Neuronal stem cell (in vitro differentiated cells): ENCODE measurements around the gene PNMA1.
A peak's percentile ranks its signal among the peaks of the same experiment; 100 is the strongest.

Source experiments
- DNase-seq: peaks from one replicate; pipeline ENCODE4 v3.0.0-alpha.2; 2013; ENCODE audit warnings: low spot score
- H2AFZ ChIP-seq: one replicate; pipeline ENCODE4 v1.6.1; 2013; ENCODE audit warnings: mild to moderate bottlenecking, low read length, inconsistent platforms
- H2AK5ac ChIP-seq: 2 replicates; pipeline ENCODE4 v1.6.1; 2013; ENCODE audit warnings: low read depth, mild to moderate bottlenecking, inconsistent platforms, low read length, moderate library complexity, mixed read lengths
- H2BK120ac ChIP-seq: 2 replicates; pipeline ENCODE4 v1.6.1; 2013; ENCODE audit warnings: low read depth, mild to moderate bottlenecking, inconsistent platforms, low read length, moderate library complexity, mixed read lengths
- H2BK12ac ChIP-seq: one replicate; pipeline ENCODE4 v1.6.1; 2013; ENCODE audit warnings: low read length, inconsistent platforms
- H2BK15ac ChIP-seq: 2 replicates; pipeline ENCODE4 v1.6.1; 2013; ENCODE audit warnings: mild to moderate bottlenecking, low read length, inconsistent platforms, mixed read lengths
- H2BK5ac ChIP-seq: one replicate; pipeline ENCODE4 v1.6.1; 2013; ENCODE audit warnings: inconsistent platforms, mild to moderate bottlenecking, low read length, moderate library complexity
- H3K14ac ChIP-seq: one replicate; pipeline ENCODE4 v1.6.1; 2013; ENCODE audit warnings: low read length, inconsistent platforms
- H3K18ac ChIP-seq: 2 replicates; pipeline ENCODE4 v1.6.1; 2013; ENCODE audit warnings: low read length, inconsistent platforms
- H3K23ac ChIP-seq: 2 replicates; pipeline ENCODE4 v1.6.1; 2013; ENCODE audit warnings: low read depth, mild to moderate bottlenecking, mixed read lengths, low read length, inconsistent platforms; ENCODE audit not compliant: poor library complexity
- H3K27ac ChIP-seq: replicated peaks from 3 replicates; pipeline ENCODE4 v1.5.1; 2013; ENCODE audit warnings: low read length, inconsistent platforms
- H3K27me3 ChIP-seq, 3 experiments: 2 replicates each; pipeline ENCODE4 v1.6.1; 2013; ENCODE audit warnings: low read length in 3 of 3, mild to moderate bottlenecking in 2 of 3, inconsistent platforms in 1 of 3, low read depth in 1 of 3, mixed read lengths in 1 of 3, moderate library complexity in 1 of 3; ENCODE audit not compliant: control insufficient read depth in 3 of 3, insufficient read depth in 3 of 3
- H3K36me3 ChIP-seq, 2 donors: replicated peaks in 1 of 2; 2 replicates each; pipeline ENCODE4 v1.6.1; 2013; ENCODE audit warnings: low read length in 2 of 2; ENCODE audit not compliant: control insufficient read depth in 2 of 2, insufficient read depth in 2 of 2
- H3K4ac ChIP-seq: 2 replicates; pipeline ENCODE4 v1.6.1; 2013; ENCODE audit warnings: inconsistent platforms, mild to moderate bottlenecking, low read length, moderate library complexity
- H3K4me1 ChIP-seq, 2 donors: 1 replicate in 1 of 2; 2 replicates in 1 of 2; pipeline ENCODE4 v1.6.1; 2013; ENCODE audit warnings: low read length in 2 of 2, low read depth in 1 of 2; ENCODE audit not compliant: control insufficient read depth in 2 of 2, insufficient read depth in 1 of 2
- H3K4me2 ChIP-seq: one replicate; pipeline ENCODE4 v1.6.1; 2013; ENCODE audit warnings: mild to moderate bottlenecking, low read length, inconsistent platforms; ENCODE audit not compliant: insufficient read depth, poor library complexity, severe bottlenecking
- H3K4me3 ChIP-seq, 2 donors: 2 replicates each; pipeline ENCODE4 v1.5.1; 2013; ENCODE audit warnings: low read length in 2 of 2, mild to moderate bottlenecking in 2 of 2, inconsistent platforms in 1 of 2, moderate library complexity in 1 of 2
- H3K79me1 ChIP-seq: one replicate; pipeline ENCODE4 v1.6.1; 2013; ENCODE audit warnings: low read depth, mild to moderate bottlenecking, inconsistent platforms, low read length, moderate library complexity
- H3K9ac ChIP-seq: one replicate; pipeline ENCODE4 v1.6.1; 2013; ENCODE audit warnings: mild to moderate bottlenecking, low read depth, low read length, inconsistent platforms; ENCODE audit not compliant: poor library complexity
- H3K9me3 ChIP-seq, 2 donors: replicated peaks in 1 of 2; 2 replicates each; pipeline versions ENCODE3 to v1.6.1; 2013; ENCODE audit warnings: low read length in 2 of 2, mild to moderate bottlenecking in 2 of 2, inconsistent platforms in 1 of 2, low read depth in 1 of 2, mixed read lengths in 1 of 2, moderate library complexity in 1 of 2; ENCODE audit not compliant: control insufficient read depth in 2 of 2, insufficient read depth in 1 of 2
- H4K8ac ChIP-seq: one replicate; pipeline ENCODE4 v1.6.1; 2013; ENCODE audit warnings: low read depth, mild to moderate bottlenecking, inconsistent platforms, low read length, moderate library complexity
- H4K91ac ChIP-seq: one replicate; pipeline ENCODE4 v1.6.1; 2013; ENCODE audit warnings: low read length, low read depth, mild to moderate bottlenecking, inconsistent platforms; ENCODE audit not compliant: poor library complexity
- WGBS, 2 donors: extraction: QIAGEN DNeasy Blood & Tissue Kit; methylation state at CpG; one replicate each; pipeline ENCODE4 v1.1.7; 2013; ENCODE audit warnings: missing lambda C conversion rate in 2 of 2, mixed read lengths in 1 of 2; ENCODE audit not compliant: insufficient read length in 2 of 2, insufficient replicate concordance in 1 of 2; ENCODE audit errors: extremely low coverage in 2 of 2; 5-methylcytosine and 5-hydroxymethylcytosine counted together

Gene PNMA1

DNA sequence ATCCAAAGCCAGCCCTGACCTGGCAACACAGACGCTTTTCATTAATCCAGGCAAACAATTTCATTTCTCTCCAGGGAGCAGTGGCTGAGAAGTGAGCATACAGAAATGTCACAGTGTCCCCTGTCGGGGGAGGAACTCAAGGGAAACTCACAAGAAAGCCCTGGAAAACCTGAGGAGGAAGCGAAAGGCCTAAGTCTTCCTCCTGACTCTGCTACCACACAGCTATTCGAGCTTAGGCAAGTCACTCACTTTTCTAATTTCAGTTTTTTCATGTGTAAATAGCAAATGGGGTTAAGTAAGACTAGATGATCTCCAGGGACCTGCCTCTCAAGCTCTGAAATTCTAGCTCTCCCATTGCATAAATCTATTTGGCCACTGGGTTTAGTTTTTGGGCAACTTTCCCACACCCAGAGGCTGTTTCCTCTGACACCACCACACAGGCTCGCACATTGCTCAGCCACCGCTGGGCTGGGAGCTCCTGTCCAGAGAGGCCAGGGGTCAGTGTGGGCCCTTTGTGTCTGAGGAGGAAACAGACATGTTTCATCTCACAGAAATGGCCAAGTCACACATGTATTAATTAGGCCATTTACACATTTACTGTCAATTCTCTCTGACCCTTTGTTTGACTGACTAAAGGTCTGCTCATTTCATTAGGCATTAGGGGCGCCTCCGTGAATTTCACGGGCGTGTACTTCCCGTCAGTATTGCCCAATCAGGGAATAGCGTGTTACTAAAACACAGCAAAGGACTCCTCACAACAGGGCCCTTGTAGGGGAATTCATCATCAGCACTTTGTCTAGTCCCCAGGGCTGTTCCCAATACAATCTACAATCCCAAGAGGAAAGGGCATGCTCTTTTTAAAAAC lies 9.8 kb upstream of the PNMA1 start:
- H3K27me3 ChIP-seq = no peaks in the 10 kb centered on the region
- H3K9me3 ChIP-seq = no peaks in the 10 kb centered on the region
- H3K4me2 ChIP-seq = no peak overlapping the region
- H3K4me3 ChIP-seq = no peak overlapping the region
- H2AK5ac ChIP-seq = no peak overlapping the region
- peaks cover 14 to 84% of the 10 kb centered on the region in 2 donors for H3K36me3 ChIP-seq
- WGBS, 2 donors = no CpG with 5 or more reads among the region's 12 CpGs
- no peak overlapping the region for H3K14ac ChIP-seq
- no peak overlapping the region for H2BK15ac ChIP-seq
- H3K18ac ChIP-seq = no peak overlapping the region
- no peak overlapping the region for H4K91ac ChIP-seq
- no peak overlapping the region for H3K4ac ChIP-seq
- H2BK12ac ChIP-seq = no peak overlapping the region
- no peak overlapping the region for H4K8ac ChIP-seq
- no peak for DNase-seq
- H3K79me1 ChIP-seq = no peaks in the 10 kb centered on the region
- no peak overlapping the region for H2BK120ac ChIP-seq
- H3K9ac ChIP-seq = no peak overlapping the region
- no peak overlapping the region for H2BK5ac ChIP-seq
- H3K23ac ChIP-seq = no peak overlapping the region
- H3K27ac ChIP-seq = no peak overlapping the region
- peaks cover 11 to 17% of the 10 kb centered on the region in 2 donors for H3K4me1 ChIP-seq
- H2AFZ ChIP-seq = peak overlapping the region; percentile 75

DNA sequence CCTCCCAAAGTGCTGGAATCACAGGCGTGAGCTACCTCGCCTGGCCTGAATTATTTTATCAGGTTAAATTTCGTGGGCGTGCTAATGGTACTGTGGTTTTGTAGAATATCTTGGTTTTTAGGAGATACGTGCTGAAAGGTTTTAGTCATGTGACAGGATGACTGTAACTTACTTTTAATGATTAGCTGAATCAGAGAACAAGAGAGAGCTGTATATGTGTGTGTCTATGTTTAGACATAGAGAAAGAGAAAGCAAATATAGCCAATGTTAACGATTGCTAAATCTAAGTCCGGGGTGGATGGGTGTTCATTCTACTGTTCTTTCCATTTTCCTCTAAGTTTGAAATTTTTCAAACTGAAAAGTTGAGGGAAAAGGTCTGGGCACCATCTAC lies 9.2 kb upstream of the PNMA1 start:
- Histone ChIP-seq H2BK12ac (no peak overlapping the region), H2BK5ac (no peak overlapping the region), H3K27ac (no peak overlapping the region), H4K8ac (no peak overlapping the region), H3K9ac (no peak overlapping the region), H2AFZ (no peak overlapping the region), H2AK5ac (no peak overlapping the region), H4K91ac (no peak overlapping the region), H3K4me1 (peaks cover 9 to 14% of the 10 kb centered on the region in 2 donors), H3K18ac (no peak overlapping the region), H3K23ac (no peak overlapping the region), H3K79me1 (no peaks in the 10 kb centered on the region), H3K4me3 (no peak overlapping the region), H3K4me2 (no peak overlapping the region), H2BK15ac (no peak overlapping the region), H3K9me3 (no peaks in the 10 kb centered on the region), H2BK120ac (no peak overlapping the region), H3K36me3 (peaks cover 14 to 82% of the 10 kb centered on the region in 2 donors), H3K14ac (no peak overlapping the region), H3K4ac (no peak overlapping the region), H3K27me3 (no peaks in the 10 kb centered on the region)
- DNase-seq = no peak
- no CpG with 5 or more reads among the region's 7 CpGs for WGBS, 2 donors

DNA sequence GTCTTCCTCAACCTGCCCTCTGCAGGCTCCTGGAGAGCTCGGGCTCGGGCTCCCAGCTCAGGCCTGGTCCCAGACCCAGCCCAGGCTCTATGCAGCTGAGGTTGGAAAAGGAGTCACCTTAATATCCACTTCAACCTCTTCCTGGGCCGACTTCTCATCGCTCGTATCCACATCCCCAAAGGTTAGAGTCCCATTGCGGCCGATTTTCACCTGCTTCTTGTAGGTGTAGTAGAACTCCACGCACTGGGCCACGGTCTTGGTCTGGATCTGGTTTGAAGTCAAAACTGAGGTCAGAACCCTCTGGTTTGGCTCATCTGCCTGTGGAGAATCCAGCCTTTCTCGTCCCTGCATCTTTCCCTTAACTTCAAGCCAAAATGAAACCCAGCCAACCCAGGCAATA lies 8.4 kb upstream of the PNMA1 start:
- Histone ChIP-seq H3K27ac (no peak overlapping the region), H2AFZ (no peak overlapping the region), H4K8ac (no peak overlapping the region), H3K4me1 (peaks cover 14 to 17% of the 10 kb centered on the region in 2 donors), H3K9ac (no peak overlapping the region), H3K36me3 (peaks cover 14 to 83% of the 10 kb centered on the region in 2 donors), H3K9me3 (no peaks in the 10 kb centered on the region), H2AK5ac (no peak overlapping the region), H3K23ac (no peak overlapping the region), H4K91ac (no peak overlapping the region), H3K14ac (no peak overlapping the region), H2BK15ac (no peak overlapping the region), H2BK5ac (no peak overlapping the region), H3K4ac (no peak overlapping the region), H3K4me3 (no peak overlapping the region), H3K4me2 (no peak overlapping the region), H2BK12ac (no peak overlapping the region), H3K79me1 (no peaks in the 10 kb centered on the region), H3K18ac (no peak overlapping the region), H2BK120ac (no peak overlapping the region), H3K27me3 (no peaks in the 10 kb centered on the region)
- no CpG with 5 or more reads among the region's 10 CpGs for WGBS, 2 donors
- no peak for DNase-seq

DNA sequence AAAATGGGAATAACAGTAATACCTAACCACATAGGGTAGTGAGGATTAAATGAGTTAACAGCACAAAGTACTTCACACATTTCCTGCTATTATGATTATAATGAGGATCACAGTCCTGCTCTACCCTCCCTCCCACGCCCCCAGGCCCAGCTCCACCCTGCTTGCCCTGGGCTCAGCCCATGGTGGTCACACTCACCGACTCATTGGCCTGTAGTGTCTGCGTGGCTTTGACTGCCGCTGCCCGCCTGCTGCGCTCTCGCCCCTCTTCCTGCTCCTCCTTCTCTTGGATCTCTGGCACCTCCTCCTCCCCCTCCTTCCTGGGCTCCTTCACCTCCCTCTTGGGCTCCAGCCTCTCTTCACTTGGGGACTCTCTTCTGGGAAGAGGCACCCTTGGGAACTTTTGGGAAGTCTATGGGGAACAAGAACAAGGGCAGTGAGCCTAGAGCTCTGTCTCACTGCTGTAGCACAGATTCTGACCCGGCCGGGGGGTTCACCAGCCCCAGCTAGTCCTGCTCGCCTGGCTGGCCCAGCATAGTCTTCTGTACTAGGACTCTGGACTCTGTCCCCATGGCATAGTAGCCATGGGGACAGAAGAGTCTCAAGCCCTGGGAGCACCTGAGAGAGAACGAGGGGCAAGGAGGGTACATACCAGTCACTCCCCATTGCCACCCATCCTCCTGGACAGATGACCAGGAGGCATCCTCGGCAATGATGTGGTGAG lies 7.1 kb upstream of the PNMA1 start:
- Histone ChIP-seq H2AK5ac (no peak overlapping the region), H2AFZ (no peak overlapping the region), H4K91ac (no peak overlapping the region), H3K27me3 (no peaks in the 10 kb centered on the region), H2BK15ac (no peak overlapping the region), H3K23ac (no peak overlapping the region), H2BK120ac (no peak overlapping the region), H3K27ac (no peak overlapping the region), H4K8ac (no peak overlapping the region), H3K14ac (no peak overlapping the region), H3K9me3 (no peaks in the 10 kb centered on the region), H3K9ac (no peak overlapping the region), H3K4me1 (peaks cover 17 to 22% of the 10 kb centered on the region in 2 donors), H2BK12ac (no peak overlapping the region), H3K18ac (no peak overlapping the region), H2BK5ac (no peak overlapping the region), H3K4me3 (no peak overlapping the region), H3K4ac (no peak overlapping the region), H3K79me1 (peaks cover 3% of the 10 kb centered on the region), H3K36me3 (peaks cover 13 to 80% of the 10 kb centered on the region in 2 donors), H3K4me2 (no peak overlapping the region)
- no CpG with 5 or more reads among the region's 12 CpGs for WGBS, 2 donors
- DNase-seq = no peak
